ENCODE data around the gene CRKL. TPM values are rescaled to one million over a fixed set of nuclear protein-coding genes. Genes with fewer than 3 reads are reported as not detected.

The CRKL gene
- total RNA-seq, 1 experiment from 2014 or later, result 82.5 TPM

GRCh38 chr22:20946080-20946986 lies 29.1 kb downstream of the CRKL start:
- no peak for DNase-seq (ENCODE audit: low spot score)
- Histone ChIP-seq H3K4me1 (ENCODE audit: insufficient read depth, low read length, poor library complexity, severe bottlenecking) (no peaks in the 10 kb centered on the region), H3K9me3 (ENCODE audit: low read depth, low read length, poor library complexity, severe bottlenecking) (no peaks in the 10 kb centered on the region), H3K27me3 (replicated peaks; ENCODE audit: insufficient read depth, low read depth, low read length, poor library complexity) (no peaks in the 10 kb centered on the region), H3K36me3 (ENCODE audit: insufficient read depth, low read length, poor library complexity, severe bottlenecking) (peaks cover 22% of the 10 kb centered on the region), H3K4me3 (ENCODE audit: low read depth, low read length, poor library complexity, severe bottlenecking) (no peak overlapping the region), H3K27ac (ENCODE audit: low read depth, low read length, poor library complexity, severe bottlenecking) (no peak overlapping the region)
- TF ChIP-seq EZH2 (IDR thresholded peaks at IDR 0.05; ENCODE audit: borderline replicate concordance, low read depth, low read length, poor library complexity, severe bottlenecking), result no peak
- no peak for TF ChIP-seq CTCF (conservative IDR thresholded peaks at IDR 0.05; ENCODE audit: low read depth, low read length)
- ChIA-PET CTCF (no interaction called here), POLR2A (ENCODE audit: low non-redundant PET) (interaction anchor here (0.6 kb wide), 1 partner anchor 159 kb away, joined by 3 read pairs; no protein-coding TSS in a partner anchor)
- intact Hi-C loops (cut with micrococcal nuclease; ENCODE audit: unreplicated experiment), result loop anchor here (10.0 kb wide), 2 partner anchors 62 to 142 kb away; no protein-coding TSS in a partner anchor
- BruUV-seq (replicated peaks), result no TSS peak

GRCh38 chr22:20946991-20947390 lies 29.8 kb downstream of the CRKL start:
- DNase-seq (ENCODE audit: low spot score), result no peak
- Histone ChIP-seq H3K4me3 (ENCODE audit: low read depth, low read length, poor library complexity, severe bottlenecking) (no peak overlapping the region), H3K36me3 (ENCODE audit: insufficient read depth, low read length, poor library complexity, severe bottlenecking) (peaks cover 26% of the 10 kb centered on the region), H3K27ac (ENCODE audit: low read depth, low read length, poor library complexity, severe bottlenecking) (no peak overlapping the region), H3K9me3 (ENCODE audit: low read depth, low read length, poor library complexity, severe bottlenecking) (no peaks in the 10 kb centered on the region), H3K4me1 (ENCODE audit: insufficient read depth, low read length, poor library complexity, severe bottlenecking) (no peaks in the 10 kb centered on the region), H3K27me3 (replicated peaks; ENCODE audit: insufficient read depth, low read depth, low read length, poor library complexity) (no peaks in the 10 kb centered on the region)
- BruUV-seq (replicated peaks), result no TSS peak
- ChIA-PET POLR2A (ENCODE audit: low non-redundant PET) (interaction anchor here (0.6 kb wide), 1 partner anchor 160 kb away, joined by 3 read pairs; no protein-coding TSS in a partner anchor), CTCF (interaction anchor here (0.6 kb wide), 1 partner anchor 15 kb away, joined by 4 read pairs; no protein-coding TSS in a partner anchor)
- intact Hi-C loops (cut with micrococcal nuclease; ENCODE audit: unreplicated experiment), result loop anchor here (10.0 kb wide), 2 partner anchors 62 to 142 kb away; no protein-coding TSS in a partner anchor
- TF ChIP-seq EZH2 (IDR thresholded peaks at IDR 0.05; ENCODE audit: borderline replicate concordance, low read depth, low read length, poor library complexity, severe bottlenecking), result no peak

- ChIA-PET POLR2A (ENCODE audit: low non-redundant PET) (no interaction called here), CTCF (no interaction called here)
- peaks cover 41% of the 10 kb centered on the region for H3K36me3 ChIP-seq (ENCODE audit: insufficient read depth, low read length, poor library complexity, severe bottlenecking)
- no peaks in the 10 kb centered on the region for H3K4me1 ChIP-seq (ENCODE audit: insufficient read depth, low read length, poor library complexity, severe bottlenecking)
- no peak overlapping the region for H3K4me3 ChIP-seq (ENCODE audit: low read depth, low read length, poor library complexity, severe bottlenecking)
- H3K9me3 ChIP-seq (ENCODE audit: low read depth, low read length, poor library complexity, severe bottlenecking), result no peaks in the 10 kb centered on the region
- TF ChIP-seq EZH2 (IDR thresholded peaks at IDR 0.05; ENCODE audit: borderline replicate concordance, low read depth, low read length, poor library complexity, severe bottlenecking) (no peak), CTCF (conservative IDR thresholded peaks at IDR 0.05; ENCODE audit: low read depth, low read length) (no peak)
- no peak overlapping the region for H3K27ac ChIP-seq (ENCODE audit: low read depth, low read length, poor library complexity, severe bottlenecking)
- intact Hi-C loops (cut with micrococcal nuclease; ENCODE audit: unreplicated experiment), result loop anchor here (10.0 kb wide), 2 partner anchors 64 to 144 kb away; no protein-coding TSS in a partner anchor
- no TSS peak for BruUV-seq (replicated peaks)
- no peak for DNase-seq (ENCODE audit: low spot score)
- H3K27me3 ChIP-seq (replicated peaks; ENCODE audit: insufficient read depth, low read depth, low read length, poor library complexity), result no peaks in the 10 kb centered on the region
These were observed 31.2 kb downstream of the CRKL start for GRCh38 chr22:20948450-20948849.

Measured in A673 (cell line).